Prostate gland (tissue), 2 donors: ENCODE data around the gene WDR82. TPM values are rescaled to one million over a fixed set of nuclear protein-coding genes. Genes with fewer than 3 reads are reported as not detected.

ENCODE experiments used
- DNase-seq: peaks from one replicate; pipeline ENCODE4 v3.0.0-alpha.2; 2019; ENCODE audit warnings: low spot score
- H3K27ac ChIP-seq, 2 donors: fragments of 200-600 bp; sonication (generic); 2 replicates each; pipeline ENCODE4 v1.5.1; 2017 to 2019
- H3K27me3 ChIP-seq: fragments of 200-600 bp; sonication (generic); replicated peaks from 2 replicates; pipeline ENCODE4 v1.5.1; 2019; ENCODE audit not compliant: insufficient read depth
- H3K36me3 ChIP-seq, 2 donors: fragments of 200-600 bp; sonication (generic); 1 replicate in 1 of 2; 2 replicates in 1 of 2; pipeline versions ENCODE4 v1.5.1 to v1.8.1; 2017 to 2019
- H3K4me1 ChIP-seq: fragments of 200-600 bp; sonication (generic); replicated peaks from 2 replicates; pipeline ENCODE4 v1.5.1; 2019
- H3K4me3 ChIP-seq, 2 donors: fragments of 200-600 bp; sonication (generic); 2 replicates each; pipeline ENCODE4 v1.5.1; 2017 to 2019
- H3K9me3 ChIP-seq: fragments of 200-600 bp; sonication (generic); 2 replicates; pipeline ENCODE4 v1.5.1; 2017
- POLR2A ChIP-seq: fragments of 450-650 bp; IDR thresholded peaks from one replicate; pipeline ENCODE4 v1.6.1; 2016; ENCODE audit warnings: antibody characterized with exemption, mild to moderate bottlenecking
- POLR2AphosphoS5 ChIP-seq: sonication (generic); formaldehyde crosslinking; IDR thresholded peaks from one replicate; pipeline ENCODE4 v1.6.1; 2017; ENCODE audit warnings: antibody characterized with exemption
- WGBS: methylation state at CpG from one replicate; pipeline ENCODE4 v1.1.5; 2018; 5-methylcytosine and 5-hydroxymethylcytosine counted together
- intact Hi-C: fragments of 100-400 bp; cut with DNase I; formaldehyde crosslinking; loops from one replicate; pipeline ENCODE4 v1.14.2; 2022
- total RNA-seq, 2 donors: library from RNA; depleted of rRNA; stranded (reverse); fragments of >200 nt; gene quantifications; one replicate each; pipeline ENCODE4 v1.1.0, GENCODE V29; 2016
- TF ChIP-seq, protein P1 (sequence below), 4 experiments: fragments of 200-600 bp in 2 of 4; fragments of 450-650 bp in 2 of 4; sonication (generic) in 2 of 4; IDR thresholded peaks; 1 replicate in 3 of 4; 2 replicates in 1 of 4; pipeline ENCODE4 v1.5.1; 2016 to 2019; ENCODE audit warnings: antibody characterized with exemption in 4 of 4, mild to moderate bottlenecking in 2 of 4, moderate library complexity in 2 of 4

Gene WDR82
- total RNA-seq, 2 donors from 2014 or later, result 52.4 to 86.9 TPM

DNA sequence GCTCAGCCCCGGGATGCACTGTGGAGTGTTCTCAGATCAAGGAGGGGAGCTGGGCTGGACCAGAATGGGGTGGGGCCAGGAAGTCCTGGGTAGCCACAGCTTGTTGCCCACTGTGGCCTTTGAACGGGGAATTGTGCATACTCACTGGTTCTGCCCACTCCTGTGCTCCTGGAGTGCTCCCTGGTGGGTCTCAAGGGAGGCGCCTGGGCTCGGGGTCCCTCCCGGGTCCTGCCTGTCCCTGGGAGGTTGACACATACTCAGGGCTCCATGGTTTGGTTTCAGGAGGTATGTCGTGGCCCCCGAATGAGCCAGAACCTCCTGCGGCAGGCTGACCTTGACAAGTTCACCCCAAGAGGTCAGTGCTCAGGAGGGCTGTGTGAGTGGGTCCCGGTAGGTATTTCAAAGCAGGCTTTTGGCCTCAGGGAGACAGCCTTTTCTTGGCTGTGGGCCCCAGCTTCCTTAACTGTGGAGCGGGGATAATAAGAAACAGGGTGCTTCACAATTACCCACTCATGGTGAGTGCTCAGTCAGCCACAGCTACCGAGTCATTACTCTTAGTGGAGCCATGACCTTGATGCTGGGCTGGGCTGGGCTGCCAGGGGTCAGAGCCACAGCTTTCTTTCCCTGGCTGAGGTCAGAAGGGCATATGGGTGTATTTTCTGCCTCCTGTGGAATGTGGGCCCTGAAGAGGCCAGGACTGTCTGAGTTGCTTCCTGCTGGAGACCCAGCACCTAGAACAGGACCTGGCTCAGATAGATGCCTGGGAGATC is 45.3 kb upstream of the WDR82 start:
- no peaks in the 10 kb centered on the region for H3K9me3 ChIP-seq
- DNase-seq, result no peak
- intact Hi-C loops, result no loop called here
- no peak overlapping the region for H3K27ac ChIP-seq
- no peaks in the 10 kb centered on the region for H3K27me3 ChIP-seq
- WGBS, result 87% methylated on average over 11 of the region's 11 CpGs
- TF ChIP-seq, protein P1, sequence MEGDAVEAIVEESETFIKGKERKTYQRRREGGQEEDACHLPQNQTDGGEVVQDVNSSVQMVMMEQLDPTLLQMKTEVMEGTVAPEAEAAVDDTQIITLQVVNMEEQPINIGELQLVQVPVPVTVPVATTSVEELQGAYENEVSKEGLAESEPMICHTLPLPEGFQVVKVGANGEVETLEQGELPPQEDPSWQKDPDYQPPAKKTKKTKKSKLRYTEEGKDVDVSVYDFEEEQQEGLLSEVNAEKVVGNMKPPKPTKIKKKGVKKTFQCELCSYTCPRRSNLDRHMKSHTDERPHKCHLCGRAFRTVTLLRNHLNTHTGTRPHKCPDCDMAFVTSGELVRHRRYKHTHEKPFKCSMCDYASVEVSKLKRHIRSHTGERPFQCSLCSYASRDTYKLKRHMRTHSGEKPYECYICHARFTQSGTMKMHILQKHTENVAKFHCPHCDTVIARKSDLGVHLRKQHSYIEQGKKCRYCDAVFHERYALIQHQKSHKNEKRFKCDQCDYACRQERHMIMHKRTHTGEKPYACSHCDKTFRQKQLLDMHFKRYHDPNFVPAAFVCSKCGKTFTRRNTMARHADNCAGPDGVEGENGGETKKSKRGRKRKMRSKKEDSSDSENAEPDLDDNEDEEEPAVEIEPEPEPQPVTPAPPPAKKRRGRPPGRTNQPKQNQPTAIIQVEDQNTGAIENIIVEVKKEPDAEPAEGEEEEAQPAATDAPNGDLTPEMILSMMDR (IDR thresholded peaks at IDR 0.05), result no peak
- TF ChIP-seq POLR2AphosphoS5 (no peak), POLR2A (no peak)
- no peaks in the 10 kb centered on the region for H3K4me1 ChIP-seq
- H3K4me3 ChIP-seq, result no peak overlapping the region
- H3K36me3 ChIP-seq, result no peaks in the 10 kb centered on the region

DNA sequence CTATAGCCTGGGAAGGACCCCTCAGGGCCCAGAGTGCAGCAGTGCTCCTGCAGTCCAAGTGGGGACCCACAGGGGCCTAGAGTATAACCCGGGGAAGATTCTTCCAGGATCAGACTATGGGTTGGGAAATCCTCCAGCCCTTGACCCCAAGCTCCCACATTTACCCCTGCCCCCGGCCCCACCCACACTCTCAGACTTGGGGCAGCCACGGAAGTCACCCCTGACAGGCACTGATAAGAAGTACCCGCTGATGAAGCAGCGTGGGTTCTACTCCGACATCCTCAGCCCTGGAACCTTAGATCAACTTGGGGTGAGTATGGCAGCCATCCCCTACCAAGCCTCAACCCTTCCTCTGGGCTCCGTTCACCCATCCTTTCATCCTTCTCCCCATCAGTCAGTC is 44.0 kb upstream of the WDR82 start:
- no peaks in the 10 kb centered on the region for H3K27me3 ChIP-seq
- H3K9me3 ChIP-seq, result no peaks in the 10 kb centered on the region
- WGBS, result 92% methylated on average over 7 of the region's 7 CpGs
- DNase-seq, result no peak
- TF ChIP-seq POLR2A (no peak), POLR2AphosphoS5 (no peak)
- TF ChIP-seq, protein P1 (IDR thresholded peaks at IDR 0.05), result no peak
- no peak overlapping the region for H3K4me3 ChIP-seq
- no peaks in the 10 kb centered on the region for H3K36me3 ChIP-seq
- no peaks in the 10 kb centered on the region for H3K4me1 ChIP-seq
- intact Hi-C loops, result no loop called here
- no peak overlapping the region for H3K27ac ChIP-seq

DNA sequence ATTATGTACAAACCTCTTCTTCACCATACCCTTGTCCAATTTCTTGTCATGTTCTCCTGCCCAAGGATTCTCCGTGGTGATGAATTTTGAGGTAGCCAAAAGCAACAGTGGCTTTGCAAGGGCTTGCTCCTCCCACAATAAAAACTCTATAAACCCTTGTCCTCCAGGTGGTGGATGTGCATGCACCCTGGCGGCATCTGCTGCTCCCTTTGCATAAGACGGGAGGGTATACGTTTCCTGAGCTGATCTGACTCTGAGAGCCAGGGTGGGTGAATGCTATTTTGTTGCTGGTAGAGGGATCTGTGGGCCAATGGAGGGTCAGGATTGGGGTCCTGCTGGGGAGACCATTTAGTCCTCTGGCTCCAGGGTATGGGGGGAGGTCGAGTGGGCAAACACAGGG is 43.0 kb upstream of the WDR82 start:
- no peaks in the 10 kb centered on the region for H3K36me3 ChIP-seq
- H3K4me3 ChIP-seq, result no peak overlapping the region
- intact Hi-C loops, result no loop called here
- DNase-seq, result no peak
- H3K4me1 ChIP-seq, result no peaks in the 10 kb centered on the region
- WGBS, result 68% methylated on average over 5 of the region's 5 CpGs
- TF ChIP-seq, protein P1 (IDR thresholded peaks at IDR 0.05), result no peak
- TF ChIP-seq POLR2AphosphoS5 (no peak), POLR2A (no peak)
- no peak overlapping the region for H3K27ac ChIP-seq
- H3K27me3 ChIP-seq, result no peaks in the 10 kb centered on the region
- H3K9me3 ChIP-seq, result no peaks in the 10 kb centered on the region

DNA sequence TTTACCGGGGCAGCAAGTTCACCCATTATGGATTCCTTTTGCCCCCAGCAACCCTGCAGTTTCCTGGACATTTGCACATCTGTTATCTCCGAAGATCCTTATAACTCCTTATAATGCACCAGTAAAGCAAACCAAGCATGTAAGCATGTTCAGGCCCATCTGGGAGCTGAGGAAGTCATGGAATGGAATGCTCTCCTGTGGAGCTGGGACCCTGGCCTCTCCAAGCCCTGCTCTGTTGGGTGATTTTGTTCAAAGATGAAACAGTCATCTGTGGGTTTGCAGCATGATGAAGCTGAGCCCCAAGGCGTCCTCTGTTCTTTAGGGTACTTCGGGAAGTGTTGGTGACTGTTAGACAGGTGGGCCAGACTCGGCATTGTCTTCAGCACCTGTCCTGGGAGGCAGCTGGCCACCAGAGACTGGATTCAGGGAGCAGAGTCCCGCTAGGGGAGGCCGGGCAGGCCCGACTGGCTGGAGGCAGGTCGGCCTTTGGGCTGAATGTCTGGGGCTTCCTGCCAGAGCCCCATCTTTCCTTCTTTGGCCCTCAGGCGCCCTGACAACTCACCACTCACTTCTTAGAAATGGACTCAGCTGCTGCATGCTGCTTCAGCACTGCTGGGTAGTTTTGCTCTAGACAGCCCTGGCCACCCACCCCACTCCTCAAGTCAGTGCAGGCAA is 41.6 kb upstream of the WDR82 start:
- Histone ChIP-seq H3K9me3 (no peaks in the 10 kb centered on the region), H3K4me3 (no peak overlapping the region), H3K27ac (no peak overlapping the region), H3K36me3 (no peaks in the 10 kb centered on the region), H3K4me1 (no peaks in the 10 kb centered on the region), H3K27me3 (no peaks in the 10 kb centered on the region)
- intact Hi-C loops, result no loop called here
- no peak for TF ChIP-seq POLR2A
- TF ChIP-seq, protein P1 (IDR thresholded peaks at IDR 0.05), result no peak
- TF ChIP-seq POLR2AphosphoS5, result no peak
- 63% methylated on average over 10 of the region's 10 CpGs for WGBS
- DNase-seq, result no peak
